Stomach smooth muscle (tissue), 2 donors: ENCODE measurements around the gene HTT-AS.

Experiments used
- H3K27ac ChIP-seq: one replicate; pipeline ENCODE4 v1.7.0; 2013; ENCODE audit warnings: mild to moderate bottlenecking, low read length, inconsistent platforms
- H3K27me3 ChIP-seq, 2 donors: one replicate each; pipeline ENCODE4 v1.7.0; 2013; ENCODE audit warnings: low read length in 2 of 2; ENCODE audit not compliant: insufficient read depth in 2 of 2, control insufficient read depth in 1 of 2
- H3K36me3 ChIP-seq, 2 donors: one replicate each; pipeline ENCODE4 v1.7.0; 2013; ENCODE audit warnings: low read length in 2 of 2; ENCODE audit not compliant: control insufficient read depth in 2 of 2, insufficient read depth in 2 of 2
- H3K4me1 ChIP-seq: one replicate; pipeline ENCODE4 v1.7.0; 2013; ENCODE audit warnings: low read length; ENCODE audit not compliant: control insufficient read depth, insufficient read depth
- H3K4me3 ChIP-seq, 2 donors: one replicate each; pipeline ENCODE4 v1.7.0; 2013; ENCODE audit warnings: low read length in 2 of 2
- H3K9ac ChIP-seq, 2 donors: one replicate each; pipeline ENCODE4 v1.7.0; 2013; ENCODE audit warnings: low read length in 2 of 2, mild to moderate bottlenecking in 1 of 2
- H3K9me3 ChIP-seq, 2 donors: one replicate each; pipeline ENCODE4 v1.7.0; 2013; ENCODE audit warnings: low read length in 2 of 2; ENCODE audit not compliant: control insufficient read depth in 2 of 2
- donor health status: healthy.
- donor health status: Pancreatic carcinoma.

The HTT-AS gene

GRCh38 chr4:3071811-3072210 is 2.5 kb downstream of the HTT-AS start:
- Histone ChIP-seq H3K27ac (no peak overlapping the region), H3K36me3 (no peaks in the 10 kb centered on the region), H3K4me1 (peaks cover 13% of the 10 kb centered on the region), H3K9ac (no peak overlapping the region), H3K4me3 (no peak overlapping the region), H3K27me3 (no peaks in the 10 kb centered on the region), H3K9me3 (no peaks in the 10 kb centered on the region)

GRCh38 chr4:3070709-3071500 is 3.4 kb downstream of the HTT-AS start:
- Histone ChIP-seq H3K4me3 (no peak overlapping the region), H3K4me1 (peaks cover 10% of the 10 kb centered on the region), H3K36me3 (no peaks in the 10 kb centered on the region), H3K27me3 (no peaks in the 10 kb centered on the region), H3K9me3 (no peaks in the 10 kb centered on the region), H3K9ac (no peak overlapping the region), H3K27ac (no peak overlapping the region)

- Histone ChIP-seq H3K4me1 (peaks cover 6% of the 10 kb centered on the region), H3K4me3 (no peak overlapping the region), H3K9ac (no peak overlapping the region)
Measured at GRCh38 chr4:3069661-3070199, 4.6 kb downstream of the HTT-AS start.

GRCh38 chr4:3067473-3068001 is 6.8 kb downstream of the HTT-AS start:
- Histone ChIP-seq H3K4me1 (no peaks in the 10 kb centered on the region), H3K27ac (no peak overlapping the region), H3K4me3 (no peak overlapping the region), H3K9ac (no peak overlapping the region), H3K36me3 (no peaks in the 10 kb centered on the region), H3K9me3 (no peaks in the 10 kb centered on the region), H3K27me3 (no peaks in the 10 kb centered on the region)

More at GRCh38 chr4:3069661-3070199, 4.6 kb downstream of the HTT-AS start:
- Histone ChIP-seq H3K27me3 (no peaks in the 10 kb centered on the region), H3K27ac (no peak overlapping the region), H3K9me3 (no peaks in the 10 kb centered on the region), H3K36me3 (no peaks in the 10 kb centered on the region)

GRCh38 chr4:3066836-3067400 is 7.4 kb downstream of the HTT-AS start:
- Histone ChIP-seq H3K27ac (no peak overlapping the region), H3K9me3 (no peaks in the 10 kb centered on the region), H3K27me3 (no peaks in the 10 kb centered on the region), H3K4me1 (no peaks in the 10 kb centered on the region), H3K36me3 (no peaks in the 10 kb centered on the region), H3K9ac (no peak overlapping the region), H3K4me3 (no peak overlapping the region)

- Histone ChIP-seq H3K4me3 (no peak overlapping the region), H3K27ac (no peak overlapping the region)
Measured at GRCh38 chr4:3065551-3065950, 8.8 kb downstream of the HTT-AS start.

GRCh38 chr4:3062471-3062870 is 11.9 kb downstream of the HTT-AS start:
- H3K9me3 ChIP-seq: no peaks in the 10 kb centered on the region
- no peak overlapping the region for H3K9ac ChIP-seq
- no peak overlapping the region for H3K4me3 ChIP-seq
- no peaks in the 10 kb centered on the region for H3K4me1 ChIP-seq
- no peaks in the 10 kb centered on the region for H3K36me3 ChIP-seq
- H3K27ac ChIP-seq: no peak overlapping the region
- no peaks in the 10 kb centered on the region for H3K27me3 ChIP-seq

More at GRCh38 chr4:3065551-3065950, 8.8 kb downstream of the HTT-AS start:
- no peaks in the 10 kb centered on the region for H3K27me3 ChIP-seq
- no peak overlapping the region for H3K9ac ChIP-seq
- H3K36me3 ChIP-seq: no peaks in the 10 kb centered on the region
- no peaks in the 10 kb centered on the region for H3K9me3 ChIP-seq
- no peaks in the 10 kb centered on the region for H3K4me1 ChIP-seq

- Histone ChIP-seq H3K4me3 (no peak overlapping the region), H3K9ac (no peak overlapping the region), H3K9me3 (no peaks in the 10 kb centered on the region), H3K36me3 (no peaks in the 10 kb centered on the region), H3K4me1 (no peaks in the 10 kb centered on the region), H3K27ac (no peak overlapping the region), H3K27me3 (no peaks in the 10 kb centered on the region)
Measured at GRCh38 chr4:3060946-3061345, 13.4 kb downstream of the HTT-AS start.

- H3K27ac ChIP-seq: no peak overlapping the region
- no peaks in the 10 kb centered on the region for H3K4me1 ChIP-seq
- no peak overlapping the region for H3K4me3 ChIP-seq
- H3K36me3 ChIP-seq: no peaks in the 10 kb centered on the region
- H3K9ac ChIP-seq: no peak overlapping the region
- no peaks in the 10 kb centered on the region for H3K27me3 ChIP-seq
- H3K9me3 ChIP-seq: no peaks in the 10 kb centered on the region
Measured at GRCh38 chr4:3059943-3060342, 14.4 kb downstream of the HTT-AS start.

GRCh38 chr4:3054169-3054759 is 20.1 kb downstream of the HTT-AS start:
- Histone ChIP-seq H3K4me3 (no peak overlapping the region), H3K36me3 (no peaks in the 10 kb centered on the region), H3K27ac (no peak overlapping the region), H3K4me1 (no peaks in the 10 kb centered on the region), H3K27me3 (no peaks in the 10 kb centered on the region), H3K9ac (no peak overlapping the region), H3K9me3 (no peaks in the 10 kb centered on the region)
